Breast epithelium (tissue), 4 donors: ENCODE data around the gene KLHL6. TPM values are rescaled to one million over a fixed set of nuclear protein-coding genes. Genes with fewer than 3 reads are reported as not detected.
"Not testable (repeated sequence)": the region's sequence is repeated elsewhere in the genome, so short reads cannot be mapped to it uniquely, and the experiment has no call there.

Source experiments
- DNase-seq, 2 donors: peaks; one replicate each; pipeline ENCODE4 v3.0.0-alpha.2; 2019; ENCODE audit warnings: low spot score in 2 of 2
- H3K27ac ChIP-seq, 2 donors: fragments of 200-600 bp; sonication (generic) in 1 of 2; one replicate each; pipeline ENCODE4 v1.5.1; 2016 to 2019; ENCODE audit warnings: mild to moderate bottlenecking in 1 of 2
- H3K27me3 ChIP-seq, 2 donors: fragments of 200-600 bp; sonication (generic) in 1 of 2; one replicate each; pipeline versions ENCODE4 v1.5.1 to v1.6.0; 2017 to 2019; ENCODE audit warnings: control low read depth in 1 of 2, mild to moderate bottlenecking in 1 of 2
- H3K36me3 ChIP-seq: fragments of 200-600 bp; one replicate; pipeline ENCODE4 v1.5.1; 2019
- H3K4me1 ChIP-seq, 2 donors: fragments of 200-600 bp; sonication (generic); one replicate each; pipeline ENCODE4 v1.5.1; 2016 to 2019; ENCODE audit warnings: control low read depth in 1 of 2
- H3K4me3 ChIP-seq, 3 donors: fragments of 200-600 bp; sonication (generic); 1 replicate in 2 of 3; 2 replicates in 1 of 3; pipeline ENCODE4 v1.5.1; 2016 to 2019; ENCODE audit warnings: mild to moderate bottlenecking in 3 of 3, moderate library complexity in 2 of 3
- H3K9me3 ChIP-seq, 2 donors: fragments of 200-600 bp; sonication (generic) in 1 of 2; one replicate each; pipeline ENCODE4 v1.5.1; 2016 to 2019; ENCODE audit warnings: control low read depth in 1 of 2
- POLR2A ChIP-seq: fragments of 450-650 bp; IDR thresholded peaks from one replicate; pipeline ENCODE4 v1.6.1; 2016; ENCODE audit warnings: antibody characterized with exemption, mild to moderate bottlenecking, moderate library complexity
- POLR2AphosphoS5 ChIP-seq, 3 donors: sonication (generic); formaldehyde crosslinking; IDR thresholded peaks; one replicate each; pipeline ENCODE4 v1.6.1; 2017; ENCODE audit warnings: antibody characterized with exemption in 3 of 3
- intact Hi-C: fragments of 100-400 bp; cut with DNase I; formaldehyde crosslinking; loops from one replicate; pipeline ENCODE4 v1.15.1; 2023; ENCODE audit warnings: low total_unique reads
- total RNA-seq, 3 donors: library from RNA; depleted of rRNA; stranded (reverse); fragments of >200 nt; gene quantifications; one replicate each; pipeline ENCODE4 v1.1.0, GENCODE V29; 2016
- TF ChIP-seq, protein P1 (sequence below), 3 donors: fragments of 450-650 bp; IDR thresholded peaks; one replicate each; pipeline ENCODE4 v1.5.1; 2016 to 2017; ENCODE audit warnings: antibody characterized with exemption in 3 of 3, mild to moderate bottlenecking in 3 of 3, moderate library complexity in 3 of 3

KLHL6 gene
- total RNA-seq, 3 donors from 2014 or later = 2.7 to 7.9 (median 4.3) TPM

GRCh38 chr3:183517607-183518006, 37.9 kb downstream of the KLHL6 start:
- no peak for DNase-seq

GRCh38 chr3:183515968-183516851, 39.3 kb downstream of the KLHL6 start:
- no peak for DNase-seq
- no peaks in the 10 kb centered on the region for H3K4me1 ChIP-seq
- intact Hi-C loops = no loop called here

More at GRCh38 chr3:183517607-183518006, 37.9 kb downstream of the KLHL6 start:
- intact Hi-C loops = no loop called here
- Histone ChIP-seq H3K27me3 (no peaks in the 10 kb centered on the region), H3K4me1 (no peaks in the 10 kb centered on the region), H3K36me3 (no peaks in the 10 kb centered on the region), H3K4me3 (no peak overlapping the region), H3K27ac (no peak overlapping the region), H3K9me3 (no peaks in the 10 kb centered on the region)
- TF ChIP-seq POLR2A = no peak
- TF ChIP-seq, protein P1, sequence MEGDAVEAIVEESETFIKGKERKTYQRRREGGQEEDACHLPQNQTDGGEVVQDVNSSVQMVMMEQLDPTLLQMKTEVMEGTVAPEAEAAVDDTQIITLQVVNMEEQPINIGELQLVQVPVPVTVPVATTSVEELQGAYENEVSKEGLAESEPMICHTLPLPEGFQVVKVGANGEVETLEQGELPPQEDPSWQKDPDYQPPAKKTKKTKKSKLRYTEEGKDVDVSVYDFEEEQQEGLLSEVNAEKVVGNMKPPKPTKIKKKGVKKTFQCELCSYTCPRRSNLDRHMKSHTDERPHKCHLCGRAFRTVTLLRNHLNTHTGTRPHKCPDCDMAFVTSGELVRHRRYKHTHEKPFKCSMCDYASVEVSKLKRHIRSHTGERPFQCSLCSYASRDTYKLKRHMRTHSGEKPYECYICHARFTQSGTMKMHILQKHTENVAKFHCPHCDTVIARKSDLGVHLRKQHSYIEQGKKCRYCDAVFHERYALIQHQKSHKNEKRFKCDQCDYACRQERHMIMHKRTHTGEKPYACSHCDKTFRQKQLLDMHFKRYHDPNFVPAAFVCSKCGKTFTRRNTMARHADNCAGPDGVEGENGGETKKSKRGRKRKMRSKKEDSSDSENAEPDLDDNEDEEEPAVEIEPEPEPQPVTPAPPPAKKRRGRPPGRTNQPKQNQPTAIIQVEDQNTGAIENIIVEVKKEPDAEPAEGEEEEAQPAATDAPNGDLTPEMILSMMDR (IDR thresholded peaks at IDR 0.05) = no peak
- TF ChIP-seq POLR2AphosphoS5 (IDR thresholded peaks at IDR 0.05) = no peak

DNA sequence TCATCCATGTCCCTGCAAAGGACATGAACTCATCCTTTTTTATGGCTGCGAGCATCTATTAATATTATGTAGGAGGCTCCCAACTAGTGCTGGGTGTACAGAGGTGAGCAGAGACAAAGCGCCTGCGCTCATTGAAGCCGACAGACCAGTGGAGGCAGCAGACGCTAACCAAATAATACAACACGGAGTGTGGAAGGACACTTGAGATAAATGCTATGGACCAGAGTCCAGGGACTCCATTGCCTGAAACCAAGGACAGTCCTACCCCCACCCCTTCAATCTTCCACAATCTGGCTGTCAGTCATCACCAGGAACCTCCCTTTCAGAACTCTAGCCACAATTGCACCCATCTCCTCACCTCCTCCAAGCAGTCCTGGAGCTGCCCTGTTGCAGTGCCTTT, 41.5 kb downstream of the KLHL6 start:
- no peaks in the 10 kb centered on the region for H3K4me1 ChIP-seq
- no peaks in the 10 kb centered on the region for H3K27me3 ChIP-seq
- H3K4me3 ChIP-seq = no peak overlapping the region
- intact Hi-C loops = loop anchor here (5.0 kb wide), 1 partner anchor 38 kb away; no protein-coding TSS in a partner anchor
- no peak overlapping the region for H3K27ac ChIP-seq
- no peak for DNase-seq
- no peaks in the 10 kb centered on the region for H3K9me3 ChIP-seq
- no peak for TF ChIP-seq POLR2A
- TF ChIP-seq POLR2AphosphoS5 (IDR thresholded peaks at IDR 0.05) = no peak
- TF ChIP-seq, protein P1 (IDR thresholded peaks at IDR 0.05) = no peak
- H3K36me3 ChIP-seq = no peaks in the 10 kb centered on the region

More at GRCh38 chr3:183515968-183516851, 39.3 kb downstream of the KLHL6 start:
- no peaks in the 10 kb centered on the region for H3K9me3 ChIP-seq
- H3K4me3 ChIP-seq = no peak overlapping the region
- H3K27me3 ChIP-seq = no peaks in the 10 kb centered on the region
- no peak overlapping the region for H3K27ac ChIP-seq
- TF ChIP-seq POLR2A (no peak), POLR2AphosphoS5 (IDR thresholded peaks at IDR 0.05) (no peak)
- TF ChIP-seq, protein P1 (IDR thresholded peaks at IDR 0.05) = no peak
- H3K36me3 ChIP-seq = no peaks in the 10 kb centered on the region

DNA sequence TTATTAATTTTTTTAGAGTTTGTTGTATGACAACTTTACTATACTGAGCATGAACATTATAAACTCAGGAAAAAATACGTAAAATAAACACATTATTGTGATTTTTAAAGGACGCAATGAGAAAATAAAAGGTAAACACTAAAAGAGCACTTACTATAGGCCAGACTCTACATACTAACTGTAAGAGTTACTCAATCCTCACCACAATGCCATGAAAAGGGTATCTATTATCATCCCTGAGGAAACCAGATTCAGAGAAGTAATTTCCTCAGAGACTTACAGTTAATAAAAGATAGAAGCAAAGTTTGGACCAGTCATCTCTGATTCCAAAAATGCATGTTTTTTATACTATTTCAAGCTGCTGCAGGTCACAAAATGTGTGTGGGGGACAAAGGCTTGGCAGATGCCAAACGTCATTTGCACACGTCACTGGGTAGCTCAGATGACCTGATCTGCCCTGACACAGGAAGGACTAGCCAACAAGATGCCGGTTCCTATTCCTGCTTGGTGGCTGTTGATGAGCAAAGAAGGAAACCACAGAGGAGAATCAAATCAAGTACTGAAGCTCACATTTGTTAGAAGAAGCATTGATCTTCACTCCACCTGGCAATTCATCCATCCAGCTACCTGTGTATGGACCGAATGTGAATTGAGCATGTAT, 42.3 kb downstream of the KLHL6 start:
- intact Hi-C loops = loop anchor here (5.0 kb wide), 1 partner anchor 39 kb away; no protein-coding TSS in a partner anchor
- DNase-seq = no peak
- TF ChIP-seq POLR2AphosphoS5 (IDR thresholded peaks at IDR 0.05) (no peak), POLR2A (no peak)
- TF ChIP-seq, protein P1 (IDR thresholded peaks at IDR 0.05) = no peak

DNA sequence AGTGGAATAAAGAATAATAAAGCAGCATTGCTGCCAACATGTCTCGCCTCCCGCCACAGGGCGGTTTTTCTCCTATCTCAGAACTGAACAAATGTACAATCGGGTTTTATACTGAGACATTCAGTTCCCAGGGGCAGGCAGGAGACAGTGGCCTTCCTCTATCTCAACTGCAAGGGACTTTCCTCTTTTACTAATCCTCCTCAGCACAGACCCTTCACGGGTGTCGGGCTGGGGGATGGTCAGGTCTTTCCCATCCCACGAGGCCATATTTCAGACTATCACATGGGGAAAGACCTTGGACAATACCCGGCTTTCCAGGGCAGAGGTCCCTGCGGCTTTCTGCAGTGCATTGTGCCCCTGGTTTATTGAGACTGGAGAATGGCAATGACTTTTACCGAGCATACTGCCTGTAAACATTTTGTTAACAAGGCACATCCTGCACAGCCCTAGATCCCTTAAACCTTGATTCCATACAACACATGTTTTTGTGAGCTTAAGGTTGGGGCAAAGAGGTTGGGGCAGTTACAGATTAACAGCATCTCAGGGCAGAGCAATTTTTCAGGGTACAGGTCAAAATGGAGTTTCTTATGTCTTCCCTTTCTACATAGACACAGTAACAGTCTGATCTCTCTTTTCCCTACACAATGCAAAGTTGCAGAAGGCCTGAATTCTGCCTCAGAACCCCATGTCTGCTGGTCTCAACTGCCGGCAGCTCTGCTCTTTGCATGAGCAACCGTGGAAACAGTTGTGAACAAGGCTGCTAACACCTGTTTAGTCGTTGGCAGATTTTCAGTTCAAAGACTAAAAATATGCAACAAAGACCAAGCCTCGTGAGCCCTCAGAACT, 44.0 kb downstream of the KLHL6 start:
- H3K4me3 ChIP-seq, DNase-seq, H3K4me1 ChIP-seq, H3K27me3 ChIP-seq, H3K9me3 ChIP-seq, H3K27ac ChIP-seq, H3K36me3 ChIP-seq: not testable (repeated sequence)
- intact Hi-C loops = loop anchor here (5.0 kb wide), 1 partner anchor 41 kb away; no protein-coding TSS in a partner anchor

More for the DNA sequence above, 42.3 kb downstream of the KLHL6 start:
- no peak overlapping the region for H3K27ac ChIP-seq
- no peaks in the 10 kb centered on the region for H3K36me3 ChIP-seq
- no peaks in the 10 kb centered on the region for H3K4me1 ChIP-seq
- no peaks in the 10 kb centered on the region for H3K9me3 ChIP-seq
- H3K27me3 ChIP-seq = no peaks in the 10 kb centered on the region
- no peak overlapping the region for H3K4me3 ChIP-seq
